Lung (tissue), 12 donors: ENCODE measurements around the gene REC8. TPM values are rescaled to one million over a fixed set of nuclear protein-coding genes. Genes with fewer than 3 reads are reported as not detected.

Source experiments
- ATAC-seq: fragments of 200-7000 bp; cut with Tn5 transposase; one replicate; pipeline ENCODE4 v1.9.1; 2020; ENCODE audit warnings: moderate number of reproducible peaks; ENCODE audit not compliant: insufficient read depth, low FRiP score
- DNase-seq, 3 donors: peaks; one replicate each; pipeline ENCODE4 v3.0.0-alpha.2; 2013 to 2017
- H3K27ac ChIP-seq, 2 donors: one replicate each; pipeline ENCODE4 v1.5.1; 2013; ENCODE audit warnings: mild to moderate bottlenecking in 2 of 2, moderate library complexity in 2 of 2, control low read depth in 1 of 2, inconsistent platforms in 1 of 2, low read depth in 1 of 2, low read length in 1 of 2
- H3K27me3 ChIP-seq, 3 donors: one replicate each; pipeline ENCODE4 v1.5.1; 2013; ENCODE audit warnings: low read length in 2 of 3; ENCODE audit not compliant: control insufficient read depth in 3 of 3, insufficient read depth in 3 of 3
- H3K36me3 ChIP-seq, 4 donors: one replicate each; pipeline ENCODE4 v1.5.1; 2013; ENCODE audit warnings: low read length in 4 of 4, mild to moderate bottlenecking in 1 of 4, moderate library complexity in 1 of 4; ENCODE audit not compliant: control insufficient read depth in 4 of 4, insufficient read depth in 4 of 4
- H3K4me1 ChIP-seq, 5 donors: one replicate each; pipeline ENCODE4 v1.5.1; 2013; ENCODE audit warnings: low read length in 5 of 5, mild to moderate bottlenecking in 2 of 5, moderate library complexity in 1 of 5; ENCODE audit not compliant: control insufficient read depth in 5 of 5, insufficient read depth in 5 of 5
- H3K4me3 ChIP-seq: one replicate; pipeline ENCODE4 v1.5.1; 2013; ENCODE audit warnings: mild to moderate bottlenecking, control low read depth, moderate library complexity
- H3K9ac ChIP-seq, 2 donors: one replicate each; pipeline ENCODE4 v1.5.1; 2013; ENCODE audit warnings: low read length in 2 of 2, control low read depth in 1 of 2; ENCODE audit not compliant: insufficient read depth in 1 of 2
- H3K9me3 ChIP-seq, 4 donors: one replicate each; pipeline ENCODE4 v1.5.1; 2013; ENCODE audit warnings: low read length in 3 of 4, mild to moderate bottlenecking in 1 of 4, moderate library complexity in 1 of 4; ENCODE audit not compliant: control insufficient read depth in 4 of 4, insufficient read depth in 3 of 4
- WGBS, 2 donors: extraction: QIAGEN DNeasy Blood & Tissue Kit; methylation state at CpG; one replicate each; pipeline ENCODE4 v1.1.7; 2013; 5-methylcytosine and 5-hydroxymethylcytosine counted together
- polyA plus RNA-seq, 2 donors: library from polyadenylated mRNA; stranded (reverse); fragments of 200-250 nt; gene quantifications; one replicate each; pipeline ENCODE4 v1.2.1, GENCODE V29; 2013
- total RNA-seq, 2 donors: library from RNA; depleted of rRNA in 1 of 2; stranded (reverse); fragments of >200 nt in 1 of 2; gene quantifications; one replicate each; pipeline ENCODE4 v1.2.1, GENCODE V29; 2014 to 2021
- TF ChIP-seq, protein P1 (sequence below): IDR thresholded peaks from 2 replicates; pipeline ENCODE4 v1.5.1; 2012; ENCODE audit warnings: mild to moderate bottlenecking; ENCODE audit errors: control extremely low read depth, extremely low read depth
- donor health status: control.
- donor health status: control.
- donor health status: Bipolar disorder and iron deficiency.
- donor health status: healthy.
- donor health status: DM: yes; HTN: yes; CAD: no.

REC8 gene
- total and polyA plus RNA-seq, 4 donors = 13.3 to 48.1 (median 29.5) TPM

DNA sequence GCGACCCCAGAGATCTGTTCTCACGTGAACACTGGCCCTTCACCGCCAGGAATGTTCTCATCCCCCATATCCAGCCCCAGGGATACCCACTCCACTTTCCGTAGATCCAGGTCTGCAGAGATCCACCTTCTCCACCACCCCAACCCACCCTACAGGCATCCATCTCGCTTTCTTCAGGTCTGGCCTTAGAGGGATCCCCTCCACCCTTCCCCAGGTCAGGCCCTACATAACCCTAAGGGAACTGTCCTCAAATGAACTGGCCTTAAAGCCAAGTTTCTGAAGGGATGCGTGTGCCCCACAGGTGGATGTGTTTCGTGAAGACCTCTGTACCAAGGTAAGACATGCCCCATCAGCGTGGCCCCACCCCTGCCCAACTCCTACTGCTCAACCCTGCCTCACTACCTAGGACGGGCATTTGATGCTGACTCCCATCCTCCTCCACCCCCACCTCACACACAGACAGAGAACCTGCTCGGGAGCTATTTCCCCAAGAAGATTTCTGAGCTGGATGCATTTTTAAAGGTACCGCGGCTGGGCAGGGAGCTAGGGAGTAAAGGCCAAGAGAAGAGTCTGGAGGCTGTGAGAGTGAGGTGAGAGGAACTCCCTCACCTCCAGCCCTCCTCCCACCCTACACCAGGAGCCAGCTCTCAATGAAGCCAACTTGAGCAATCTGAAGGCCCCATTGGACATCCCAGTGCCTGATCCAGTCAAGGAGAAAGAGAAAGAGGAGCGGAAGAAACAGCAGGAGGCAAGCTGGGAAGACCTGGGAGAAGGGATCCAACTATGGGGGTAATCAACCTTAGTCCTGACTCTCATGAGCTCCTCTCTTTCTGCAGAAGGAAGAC, 35.0 kb upstream of the REC8 start:
- Histone ChIP-seq H3K36me3 (peaks cover 0 to 20% (median 12%) of the 10 kb centered on the region in 4 donors), H3K4me1 (peaks cover 0 to 24% (median 7%) of the 10 kb centered on the region in 5 donors), H3K27ac (peak overlapping the region; percentile 80 to 93), H3K9me3 (no peaks in the 10 kb centered on the region), H3K9ac (peak overlapping the region; percentile 37 to 81), H3K27me3 (no peaks in the 10 kb centered on the region), H3K4me3 (peak overlapping the region; percentile 69)
- WGBS, 2 donors = 30 to 43% methylated on average over 13 of the region's 13 CpGs
- TF ChIP-seq, protein P1, sequence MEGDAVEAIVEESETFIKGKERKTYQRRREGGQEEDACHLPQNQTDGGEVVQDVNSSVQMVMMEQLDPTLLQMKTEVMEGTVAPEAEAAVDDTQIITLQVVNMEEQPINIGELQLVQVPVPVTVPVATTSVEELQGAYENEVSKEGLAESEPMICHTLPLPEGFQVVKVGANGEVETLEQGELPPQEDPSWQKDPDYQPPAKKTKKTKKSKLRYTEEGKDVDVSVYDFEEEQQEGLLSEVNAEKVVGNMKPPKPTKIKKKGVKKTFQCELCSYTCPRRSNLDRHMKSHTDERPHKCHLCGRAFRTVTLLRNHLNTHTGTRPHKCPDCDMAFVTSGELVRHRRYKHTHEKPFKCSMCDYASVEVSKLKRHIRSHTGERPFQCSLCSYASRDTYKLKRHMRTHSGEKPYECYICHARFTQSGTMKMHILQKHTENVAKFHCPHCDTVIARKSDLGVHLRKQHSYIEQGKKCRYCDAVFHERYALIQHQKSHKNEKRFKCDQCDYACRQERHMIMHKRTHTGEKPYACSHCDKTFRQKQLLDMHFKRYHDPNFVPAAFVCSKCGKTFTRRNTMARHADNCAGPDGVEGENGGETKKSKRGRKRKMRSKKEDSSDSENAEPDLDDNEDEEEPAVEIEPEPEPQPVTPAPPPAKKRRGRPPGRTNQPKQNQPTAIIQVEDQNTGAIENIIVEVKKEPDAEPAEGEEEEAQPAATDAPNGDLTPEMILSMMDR = no peak
- ATAC-seq (no peak), DNase-seq (no peak)

DNA sequence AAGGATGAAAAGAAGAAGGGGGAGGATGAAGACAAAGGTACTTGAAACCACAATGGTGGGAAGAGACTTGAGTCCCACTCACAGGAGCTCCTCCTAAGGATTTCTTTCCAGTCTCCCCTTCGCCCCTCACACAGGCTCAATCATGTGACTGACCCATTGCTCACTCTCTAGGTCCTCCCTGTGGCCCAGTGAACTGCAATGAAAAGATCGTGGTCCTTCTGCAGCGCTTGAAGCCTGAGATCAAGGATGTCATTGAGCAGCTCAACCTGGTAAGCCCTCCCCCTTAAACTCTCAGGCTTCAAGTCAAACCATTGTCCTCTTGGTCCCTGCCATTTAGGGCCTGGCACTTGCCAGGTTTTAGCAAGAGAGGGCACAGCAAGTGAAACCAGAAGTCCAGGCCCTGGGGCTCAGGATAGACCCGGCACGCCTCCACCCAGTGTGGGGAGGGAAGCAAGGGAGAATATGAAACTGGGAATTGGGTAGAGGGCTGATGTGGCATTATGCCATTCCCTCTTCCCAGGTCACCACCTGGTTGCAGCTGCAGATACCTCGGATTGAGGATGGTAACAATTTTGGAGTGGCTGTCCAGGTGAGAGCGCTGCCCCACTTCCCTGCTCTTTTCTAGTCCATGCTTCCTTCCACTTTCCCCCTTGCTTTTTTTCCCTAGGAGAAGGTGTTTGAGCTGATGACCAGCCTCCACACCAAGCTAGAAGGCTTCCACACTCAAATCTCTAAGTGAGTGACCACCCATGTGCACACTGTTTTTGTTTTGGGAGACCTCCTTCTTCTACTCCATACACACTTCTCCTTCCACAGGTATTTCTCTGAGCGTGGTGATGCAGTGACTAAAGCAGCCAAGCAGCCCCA, 34.1 kb upstream of the REC8 start:
- H3K4me3 ChIP-seq = no peak overlapping the region
- peaks cover 0 to 29% (median 7%) of the 10 kb centered on the region in 5 donors for H3K4me1 ChIP-seq

DNA sequence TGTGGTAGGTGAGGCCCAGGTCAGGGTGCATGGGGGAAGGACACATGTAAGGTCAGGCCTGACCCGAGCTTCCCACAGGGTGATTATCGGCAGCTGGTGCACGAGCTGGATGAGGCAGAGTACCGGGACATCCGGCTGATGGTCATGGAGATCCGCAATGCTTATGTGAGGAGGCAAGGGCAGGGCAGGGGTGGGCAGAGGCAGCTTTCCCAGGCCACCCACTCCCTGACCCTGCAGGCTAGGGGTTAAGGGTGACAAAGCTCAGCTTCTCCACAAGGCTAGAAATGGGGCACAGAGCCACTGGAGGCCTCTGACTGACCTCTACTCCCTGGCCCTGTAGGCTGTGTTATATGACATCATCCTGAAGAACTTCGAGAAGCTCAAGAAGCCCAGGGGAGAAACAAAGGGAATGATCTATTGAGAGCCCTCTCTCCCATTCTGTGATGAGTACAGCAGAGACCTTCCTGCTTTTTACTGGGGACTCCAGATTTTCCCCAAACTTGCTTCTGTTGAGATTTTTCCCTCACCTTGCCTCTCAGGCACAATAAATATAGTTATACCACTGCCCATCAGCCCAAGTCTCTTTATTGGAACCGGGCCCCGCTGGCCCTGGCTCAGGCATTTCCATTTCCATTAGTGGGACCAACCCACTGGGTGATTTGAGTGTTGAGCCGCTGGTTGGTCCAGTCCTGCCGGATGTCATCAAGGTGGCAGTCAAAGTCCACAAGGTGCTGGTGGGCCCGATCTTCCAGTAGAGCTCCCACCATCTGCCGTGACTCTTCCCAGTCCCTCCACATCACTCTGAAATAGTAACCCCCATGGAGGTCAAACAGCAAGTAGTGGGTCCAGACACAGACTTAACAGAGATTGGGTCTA, 33.2 kb upstream of the REC8 start:
- ATAC-seq = no peak
- H3K36me3 ChIP-seq = peaks cover 0 to 26% (median 16%) of the 10 kb centered on the region in 4 donors
- no peaks in the 10 kb centered on the region for H3K9me3 ChIP-seq
- TF ChIP-seq, protein P1 = no peak
- DNase-seq = no peak
- peaks cover 0 to 29% (median 7%) of the 10 kb centered on the region in 5 donors for H3K4me1 ChIP-seq
- no peaks in the 10 kb centered on the region for H3K27me3 ChIP-seq
- 87 to 94% methylated on average over 13 of the region's 13 CpGs for WGBS, 2 donors
- H3K9ac ChIP-seq = no peak overlapping the region
- no peak overlapping the region for H3K4me3 ChIP-seq
- no peak overlapping the region for H3K27ac ChIP-seq

More for the DNA sequence above, 34.1 kb upstream of the REC8 start:
- Histone ChIP-seq H3K9ac (peak overlapping the region in 1 of 2 donors; percentile 23), H3K27ac (peak overlapping the region in 1 of 2 donors; percentile 23), H3K27me3 (no peaks in the 10 kb centered on the region), H3K36me3 (peaks cover 0 to 20% (median 12%) of the 10 kb centered on the region in 4 donors), H3K9me3 (no peaks in the 10 kb centered on the region)
- TF ChIP-seq, protein P1 = no peak
- no peak for ATAC-seq
- DNase-seq = no peak
- 87 to 94% methylated on average over 8 of the region's 8 CpGs for WGBS, 2 donors
